Skin of body (tissue), 2 donors: Measurements from ENCODE around the gene PIM1. TPM values are rescaled to one million over a fixed set of nuclear protein-coding genes. Genes with fewer than 3 reads are reported as not detected.
"Not testable (repeated sequence)": the region's sequence is repeated elsewhere in the genome, so short reads cannot be mapped to it uniquely, and the experiment has no call there.

ENCODE experiments used
- DNase-seq: peaks from one replicate; lab custom pipeline; 2025; lab: John Stamatoyannopoulos, UW
- total RNA-seq: library from RNA; depleted of rRNA; stranded (reverse); fragments of >200 nt; gene quantifications from one replicate; pipeline ENCODE4 v1.2.3, GENCODE V29; 2014

Gene PIM1
- total RNA-seq: 38.3 TPM

- DNase-seq: peak; percentile 97
Measured at GRCh38 chr6:37169496-37170272, at the start of gene PIM1. PIM1 (plus strand) TSS chr6:37170152; CDS start chr6:37170576, 424 bp downstream.

- no peak for DNase-seq
Measured at GRCh38 chr6:37121556-37121955, 48.4 kb upstream of the PIM1 start.

GRCh38 chr6:37122861-37123260, 47.1 kb upstream of the PIM1 start:
- DNase-seq: peak; percentile 88

- no peak for DNase-seq
Measured at GRCh38 chr6:37123957-37124729, 45.8 kb upstream of the PIM1 start.

GRCh38 chr6:37125774-37126492, 44.0 kb upstream of the PIM1 start:
- DNase-seq: no peak

- DNase-seq: no peak
Measured at GRCh38 chr6:37126493-37126958, 43.4 kb upstream of the PIM1 start.

GRCh38 chr6:37126961-37127616, 42.9 kb upstream of the PIM1 start:
- no peak for DNase-seq

GRCh38 chr6:37127961-37128862, 41.7 kb upstream of the PIM1 start:
- no peak for DNase-seq

- DNase-seq: not testable (repeated sequence)
Measured at GRCh38 chr6:37128863-37129443, 41.0 kb upstream of the PIM1 start.

GRCh38 chr6:37129566-37129965, 40.4 kb upstream of the PIM1 start:
- DNase-seq: no peak

GRCh38 chr6:37130704-37131103, 39.2 kb upstream of the PIM1 start:
- DNase-seq: no peak

GRCh38 chr6:37131104-37131959, 38.6 kb upstream of the PIM1 start:
- peak; percentile 24 for DNase-seq

- no peak for DNase-seq
Measured at GRCh38 chr6:37131960-37132253, 38.0 kb upstream of the PIM1 start.

GRCh38 chr6:37134036-37134395, 35.9 kb upstream of the PIM1 start:
- no peak for DNase-seq

GRCh38 chr6:37134396-37135191, 35.4 kb upstream of the PIM1 start:
- no peak for DNase-seq

GRCh38 chr6:37135835-37136694, 33.9 kb upstream of the PIM1 start:
- DNase-seq: no peak

- no peak for DNase-seq
Measured at GRCh38 chr6:37136821-37137200, 33.1 kb upstream of the PIM1 start.
